GM12878 (cell line): ENCODE measurements around the gene CALML4. TPM values are rescaled to one million over a fixed set of nuclear protein-coding genes. Genes with fewer than 3 reads are reported as not detected.

ENCODE experiments used
- BHLHE40 ChIP-seq, 2 experiments: fragments of 450-650 bp in 1 of 2; IDR thresholded peaks; 2 replicates each; pipeline ENCODE4 v1.6.1; 2011 to 2017; ENCODE audit warnings: low read depth in 2 of 2, borderline replicate concordance in 1 of 2, improper control_type of control experiment in 1 of 2, low read length in 1 of 2, mild to moderate bottlenecking in 1 of 2
- CBX5 ChIP-seq: sonication (generic); IDR thresholded peaks from 2 replicates; pipeline ENCODE4 v1.6.1; 2016; ENCODE audit warnings: low read depth, moderate library complexity, mild to moderate bottlenecking, inconsistent platforms
- CEBPB ChIP-seq, 2 experiments: fragments of 150-350 bp in 1 of 2; IDR thresholded peaks; 2 replicates each; pipeline ENCODE4 v1.6.1; 2012 to 2014; ENCODE audit warnings: low read depth in 2 of 2, low read length in 2 of 2, borderline replicate concordance in 1 of 2, inconsistent platforms in 1 of 2
- CHD4 ChIP-seq: fragments of 200-600 bp; sonication (generic); IDR thresholded peaks from 2 replicates; pipeline ENCODE4 v1.6.1; 2016; ENCODE audit warnings: mild to moderate bottlenecking
- IKZF2 ChIP-seq, 2 experiments: fragments of 450-650 bp; IDR thresholded peaks; 2 replicates each; pipeline ENCODE4 v1.6.1; 2017; ENCODE audit warnings: mild to moderate bottlenecking in 2 of 2, moderate library complexity in 2 of 2
- IRF4 ChIP-seq: IDR thresholded peaks from 2 replicates; pipeline ENCODE4 v1.6.1; 2011; ENCODE audit warnings: low read depth, low read length
- MEF2A ChIP-seq: IDR thresholded peaks from 2 replicates; pipeline ENCODE4 v1.6.1; 2011; ENCODE audit warnings: low read depth, mild to moderate bottlenecking, low read length, moderate library complexity; ENCODE audit not compliant: insufficient read depth
- MTA2 ChIP-seq: fragments of 450-650 bp; IDR thresholded peaks from 2 replicates; pipeline ENCODE4 v1.6.1; 2016; ENCODE audit warnings: low read depth, mild to moderate bottlenecking, moderate library complexity
- MTA3 ChIP-seq: IDR thresholded peaks from 2 replicates; pipeline ENCODE4 v1.6.1; 2012; ENCODE audit warnings: low read length, inconsistent platforms, borderline replicate concordance
- POLR2A ChIP-seq: IDR thresholded peaks from 2 replicates; pipeline ENCODE4 v1.6.1; 2011; ENCODE audit warnings: low read depth, mild to moderate bottlenecking, low read length
- RB1 ChIP-seq: fragments of 450-650 bp; formaldehyde crosslinking; IDR thresholded peaks from 2 replicates; pipeline ENCODE4 v1.6.1; 2017; ENCODE audit warnings: mild to moderate bottlenecking, borderline replicate concordance
- RELA ChIP-seq: fragments of 450-650 bp; IDR thresholded peaks from 2 replicates; pipeline ENCODE4 v1.8.0; 2014; ENCODE audit warnings: borderline replicate concordance; ENCODE audit not compliant: partially characterized antibody
- SMAD5 ChIP-seq: IDR thresholded peaks from 2 replicates; pipeline ENCODE4 v1.6.1; 2016; ENCODE audit warnings: antibody characterized with exemption, low read depth
- STAT1 ChIP-seq: fragments of 450-650 bp; conservative IDR thresholded peaks from 2 replicates; pipeline ENCODE4 v1.6.1; 2014; ENCODE audit warnings: antibody characterized with exemption, mild to moderate bottlenecking
- SUZ12 ChIP-seq: fragments of 200-600 bp; sonication (generic); IDR thresholded peaks from one replicate; pipeline ENCODE4 v1.6.1; 2018; ENCODE audit warnings: antibody characterized with exemption, mild to moderate bottlenecking; ENCODE audit not compliant: unreplicated experiment
- YBX1 ChIP-seq: fragments of 450-650 bp; IDR thresholded peaks from 2 replicates; pipeline ENCODE4 v1.6.1; 2016; ENCODE audit warnings: antibody characterized with exemption
- ZNF24 ChIP-seq: fragments of 450-650 bp; IDR thresholded peaks from 2 replicates; pipeline ENCODE4 v1.6.1; 2017; ENCODE audit warnings: antibody characterized with exemption, mild to moderate bottlenecking
- ZSCAN29 ChIP-seq: fragments of 450-650 bp; IDR thresholded peaks from 2 replicates; pipeline ENCODE4 v1.6.1; 2017; ENCODE audit warnings: mild to moderate bottlenecking, moderate library complexity
- polyA plus RNA-seq, 11 experiments: library from polyadenylated mRNA; depleted of rRNA in 4 of 11; unstranded in 6 of 11; stranded (reverse) in 5 of 11; fragments of >200 nt; fragmentation: Nextera tagmentation in 4 of 11; fragmentation: Illumina TruSeq in 1 of 11; extraction: Ambion mirVana in 4 of 11; extraction: Trizol in 1 of 11; gene quantifications; 1 replicate in 1 of 11; 2 replicates in 10 of 11; pipeline versions ENCODE4 v1.2.1 to v1.2.3, GENCODE V29; 2011 to 2016; ENCODE audit warnings: inconsistent platforms in 2 of 11, missing spikeins in 2 of 11, low read depth in 1 of 11
- total RNA-seq, 4 experiments: library from RNA; depleted of rRNA in 3 of 4; stranded (reverse); fragments of >200 nt in 3 of 4; fragmentation: Illumina TruSeq in 1 of 4; extraction: Trizol in 1 of 4; gene quantifications; 2 replicates each; pipeline versions ENCODE4 v1.2.1 to v1.2.3, GENCODE V29; 2013 to 2021
- TF ChIP-seq, protein P1 (sequence below): fragments of 450-650 bp; formaldehyde crosslinking; IDR thresholded peaks from 2 replicates; pipeline ENCODE4 v1.4.0; 2022; ENCODE audit warnings: mild to moderate bottlenecking, moderate library complexity
- TF ChIP-seq, protein P2 (sequence below): fragments of 450-650 bp; conservative IDR thresholded peaks from 2 replicates; pipeline ENCODE4 v1.6.1; 2017; ENCODE audit warnings: mild to moderate bottlenecking, moderate library complexity
- TF ChIP-seq, protein P3 (sequence below): fragments of 450-650 bp; formaldehyde crosslinking; IDR thresholded peaks from 2 replicates; pipeline ENCODE4 v1.5.0; 2022; ENCODE audit warnings: mild to moderate bottlenecking, missing genetic modification characterization
- TF ChIP-seq, protein P4 (sequence below): IDR thresholded peaks from 2 replicates; pipeline ENCODE4 v1.6.1; 2012; ENCODE audit warnings: low read depth, low read length, improper control_type of control experiment

CALML4 gene
- total and polyA plus RNA-seq, 10 of the 15 experiments (the other 5 are each of a cell fraction or from before 2014, with no cell fraction given), result 1.7 to 15.9 (median 5.1) TPM

DNA sequence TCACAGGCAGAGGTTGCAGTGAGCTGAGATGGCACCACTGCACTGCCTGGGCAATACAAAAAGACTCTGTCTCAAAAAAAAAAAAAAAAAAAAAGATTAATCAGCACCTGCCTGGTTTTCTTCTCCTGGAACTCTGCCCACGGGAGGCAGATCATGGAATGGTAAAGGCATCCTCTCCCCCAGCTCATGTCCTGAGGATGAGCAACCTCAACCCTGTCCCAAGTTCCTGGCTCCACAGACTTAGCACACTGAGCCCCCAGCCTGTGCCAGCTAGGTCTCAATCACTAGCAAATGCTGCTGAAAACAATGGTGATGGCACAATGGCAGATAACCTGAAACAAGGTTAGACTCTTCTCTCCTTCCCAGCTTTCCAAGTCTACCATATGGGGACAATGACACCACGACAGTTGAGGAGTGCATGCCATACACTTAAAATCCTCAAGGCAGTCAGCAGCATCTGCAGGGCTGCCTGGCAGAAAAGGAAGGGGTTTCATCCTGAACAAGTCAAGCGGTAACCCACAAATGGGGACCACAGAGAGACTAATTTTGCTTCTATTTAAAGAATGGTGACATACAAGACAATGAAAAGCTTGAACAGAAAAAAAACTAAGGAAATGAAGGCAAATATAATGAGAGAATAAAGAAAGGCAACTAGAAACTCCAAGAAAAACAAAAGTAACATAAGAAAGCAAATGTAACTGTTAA lies 19.6 kb upstream of the CALML4 start (continued):
- TF ChIP-seq RB1 (no peak), ZNF24 (no peak), IKZF2 (IDR thresholded peaks at IDR 0.05) (peak; percentile 60 to 70; a peak in 3 of 4 replicates), BHLHE40 (IDR thresholded peaks at IDR 0.05; ENCODE audit: borderline replicate concordance in 1 of 2, low read depth in 2 of 2, low read length in 1 of 2) (no peak), MTA3 (no peak), CEBPB (IDR thresholded peaks at IDR 0.05; ENCODE audit: borderline replicate concordance in 1 of 2, low read depth in 2 of 2, low read length in 2 of 2) (no peak), MTA2 (peak; percentile 62), SMAD5 (no peak), MEF2A (peak; percentile 88), ZSCAN29 (no peak), RELA (no peak), STAT1 (no peak), IRF4 (no peak), SUZ12 (no peak), CHD4 (no peak), POLR2A (no peak), CBX5 (no peak; the same call in 1 of the 2 replicates), YBX1 (no peak)
- TF ChIP-seq, protein P1, sequence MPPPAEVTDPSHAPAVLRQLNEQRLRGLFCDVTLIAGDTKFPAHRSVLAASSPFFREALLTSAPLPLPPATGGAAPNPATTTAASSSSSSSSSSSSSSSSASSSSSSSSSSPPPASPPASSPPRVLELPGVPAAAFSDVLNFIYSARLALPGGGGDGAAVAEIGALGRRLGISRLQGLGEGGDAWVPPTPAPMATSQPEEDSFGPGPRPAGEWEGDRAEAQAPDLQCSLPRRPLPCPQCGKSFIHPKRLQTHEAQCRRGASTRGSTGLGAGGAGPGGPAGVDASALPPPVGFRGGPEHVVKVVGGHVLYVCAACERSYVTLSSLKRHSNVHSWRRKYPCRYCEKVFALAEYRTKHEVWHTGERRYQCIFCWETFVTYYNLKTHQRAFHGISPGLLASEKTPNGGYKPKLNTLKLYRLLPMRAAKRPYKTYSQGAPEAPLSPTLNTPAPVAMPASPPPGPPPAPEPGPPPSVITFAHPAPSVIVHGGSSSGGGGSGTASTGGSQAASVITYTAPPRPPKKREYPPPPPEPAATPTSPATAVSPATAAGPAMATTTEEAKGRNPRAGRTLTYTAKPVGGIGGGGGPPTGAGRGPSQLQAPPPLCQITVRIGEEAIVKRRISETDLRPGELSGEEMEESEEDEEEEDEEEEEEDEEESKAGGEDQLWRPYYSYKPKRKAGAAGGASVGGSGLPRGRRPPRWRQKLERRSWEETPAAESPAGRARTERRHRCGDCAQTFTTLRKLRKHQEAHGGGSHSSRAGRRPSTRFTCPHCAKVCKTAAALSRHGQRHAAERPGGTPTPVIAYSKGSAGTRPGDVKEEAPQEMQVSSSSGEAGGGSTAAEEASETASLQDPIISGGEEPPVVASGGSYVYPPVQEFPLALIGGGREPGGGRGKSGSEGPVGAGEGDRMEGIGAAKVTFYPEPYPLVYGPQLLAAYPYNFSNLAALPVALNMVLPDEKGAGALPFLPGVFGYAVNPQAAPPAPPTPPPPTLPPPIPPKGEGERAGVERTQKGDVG, result no peak
- TF ChIP-seq, protein P2, sequence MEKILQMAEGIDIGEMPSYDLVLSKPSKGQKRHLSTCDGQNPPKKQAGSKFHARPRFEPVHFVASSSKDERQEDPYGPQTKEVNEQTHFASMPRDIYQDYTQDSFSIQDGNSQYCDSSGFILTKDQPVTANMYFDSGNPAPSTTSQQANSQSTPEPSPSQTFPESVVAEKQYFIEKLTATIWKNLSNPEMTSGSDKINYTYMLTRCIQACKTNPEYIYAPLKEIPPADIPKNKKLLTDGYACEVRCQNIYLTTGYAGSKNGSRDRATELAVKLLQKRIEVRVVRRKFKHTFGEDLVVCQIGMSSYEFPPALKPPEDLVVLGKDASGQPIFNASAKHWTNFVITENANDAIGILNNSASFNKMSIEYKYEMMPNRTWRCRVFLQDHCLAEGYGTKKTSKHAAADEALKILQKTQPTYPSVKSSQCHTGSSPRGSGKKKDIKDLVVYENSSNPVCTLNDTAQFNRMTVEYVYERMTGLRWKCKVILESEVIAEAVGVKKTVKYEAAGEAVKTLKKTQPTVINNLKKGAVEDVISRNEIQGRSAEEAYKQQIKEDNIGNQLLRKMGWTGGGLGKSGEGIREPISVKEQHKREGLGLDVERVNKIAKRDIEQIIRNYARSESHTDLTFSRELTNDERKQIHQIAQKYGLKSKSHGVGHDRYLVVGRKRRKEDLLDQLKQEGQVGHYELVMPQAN, result no peak
- TF ChIP-seq, protein P3, sequence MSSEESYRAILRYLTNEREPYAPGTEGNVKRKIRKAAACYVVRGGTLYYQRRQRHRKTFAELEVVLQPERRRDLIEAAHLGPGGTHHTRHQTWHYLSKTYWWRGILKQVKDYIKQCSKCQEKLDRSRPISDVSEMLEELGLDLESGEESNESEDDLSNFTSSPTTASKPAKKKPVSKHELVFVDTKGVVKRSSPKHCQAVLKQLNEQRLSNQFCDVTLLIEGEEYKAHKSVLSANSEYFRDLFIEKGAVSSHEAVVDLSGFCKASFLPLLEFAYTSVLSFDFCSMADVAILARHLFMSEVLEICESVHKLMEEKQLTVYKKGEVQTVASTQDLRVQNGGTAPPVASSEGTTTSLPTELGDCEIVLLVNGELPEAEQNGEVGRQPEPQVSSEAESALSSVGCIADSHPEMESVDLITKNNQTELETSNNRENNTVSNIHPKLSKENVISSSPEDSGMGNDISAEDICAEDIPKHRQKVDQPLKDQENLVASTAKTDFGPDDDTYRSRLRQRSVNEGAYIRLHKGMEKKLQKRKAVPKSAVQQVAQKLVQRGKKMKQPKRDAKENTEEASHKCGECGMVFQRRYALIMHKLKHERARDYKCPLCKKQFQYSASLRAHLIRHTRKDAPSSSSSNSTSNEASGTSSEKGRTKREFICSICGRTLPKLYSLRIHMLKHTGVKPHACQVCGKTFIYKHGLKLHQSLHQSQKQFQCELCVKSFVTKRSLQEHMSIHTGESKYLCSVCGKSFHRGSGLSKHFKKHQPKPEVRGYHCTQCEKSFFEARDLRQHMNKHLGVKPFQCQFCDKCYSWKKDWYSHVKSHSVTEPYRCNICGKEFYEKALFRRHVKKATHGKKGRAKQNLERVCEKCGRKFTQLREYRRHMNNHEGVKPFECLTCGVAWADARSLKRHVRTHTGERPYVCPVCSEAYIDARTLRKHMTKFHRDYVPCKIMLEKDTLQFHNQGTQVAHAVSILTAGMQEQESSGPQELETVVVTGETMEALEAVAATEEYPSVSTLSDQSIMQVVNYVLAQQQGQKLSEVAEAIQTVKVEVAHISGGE (CRISPR knock-in tag), result no peak
- TF ChIP-seq, protein P4, sequence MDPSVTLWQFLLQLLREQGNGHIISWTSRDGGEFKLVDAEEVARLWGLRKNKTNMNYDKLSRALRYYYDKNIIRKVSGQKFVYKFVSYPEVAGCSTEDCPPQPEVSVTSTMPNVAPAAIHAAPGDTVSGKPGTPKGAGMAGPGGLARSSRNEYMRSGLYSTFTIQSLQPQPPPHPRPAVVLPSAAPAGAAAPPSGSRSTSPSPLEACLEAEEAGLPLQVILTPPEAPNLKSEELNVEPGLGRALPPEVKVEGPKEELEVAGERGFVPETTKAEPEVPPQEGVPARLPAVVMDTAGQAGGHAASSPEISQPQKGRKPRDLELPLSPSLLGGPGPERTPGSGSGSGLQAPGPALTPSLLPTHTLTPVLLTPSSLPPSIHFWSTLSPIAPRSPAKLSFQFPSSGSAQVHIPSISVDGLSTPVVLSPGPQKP, result no peak
